Smooth muscle cell (in vitro differentiated cells): Measurements from ENCODE around the gene ZBTB17. TPM values are rescaled to one million over a fixed set of nuclear protein-coding genes. Genes with fewer than 3 reads are reported as not detected.
A peak's percentile ranks its signal among the peaks of the same experiment; 100 is the strongest.

Experiments
- DNase-seq: peaks from one replicate; lab custom pipeline; 2025; ENCODE audit not compliant: unreplicated experiment; lab: John Stamatoyannopoulos, UW
- H2AFZ ChIP-seq: fragments of 200-600 bp; sonication (generic); 2 replicates; pipeline ENCODE4 v1.6.0; 2016; ENCODE audit warnings: antibody characterized with exemption, low read depth, mild to moderate bottlenecking
- H3F3A ChIP-seq: fragments of 200-600 bp; sonication (generic); 2 replicates; pipeline ENCODE4 v1.6.0; 2017; ENCODE audit warnings: antibody characterized with exemption, low read depth
- H3K27ac ChIP-seq: fragments of 200-600 bp; sonication (generic); 2 replicates; pipeline ENCODE4 v1.5.1; 2016; ENCODE audit warnings: low read depth, mild to moderate bottlenecking
- H3K27me3 ChIP-seq: fragments of 200-600 bp; sonication (generic); 2 replicates; pipeline ENCODE4 v1.6.1; 2016; ENCODE audit warnings: low read depth, mild to moderate bottlenecking
- H3K36me3 ChIP-seq: fragments of 200-600 bp; sonication (generic); 2 replicates; pipeline ENCODE4 v1.5.1; 2016; ENCODE audit warnings: low read depth
- H3K4me1 ChIP-seq: fragments of 200-600 bp; sonication (generic); 2 replicates; pipeline ENCODE4 v1.5.1; 2016; ENCODE audit warnings: low read depth
- H3K4me2 ChIP-seq: fragments of 200-600 bp; sonication (generic); 2 replicates; pipeline ENCODE4 v1.6.0; 2016; ENCODE audit warnings: mild to moderate bottlenecking
- H3K4me3 ChIP-seq: fragments of 200-600 bp; sonication (generic); 2 replicates; pipeline ENCODE4 v1.5.1; 2016; ENCODE audit warnings: mild to moderate bottlenecking
- H3K79me2 ChIP-seq: fragments of 200-600 bp; sonication (generic); 2 replicates; pipeline ENCODE4 v1.6.0; 2016; ENCODE audit warnings: low read depth, mild to moderate bottlenecking
- H3K9ac ChIP-seq: fragments of 200-600 bp; sonication (generic); 2 replicates; pipeline ENCODE4 v1.6.0; 2016; ENCODE audit warnings: low read depth
- H3K9me3 ChIP-seq: fragments of 200-600 bp; sonication (generic); replicated peaks from 2 replicates; pipeline ENCODE4 v1.5.1; 2016; ENCODE audit warnings: low read depth
- H4K20me1 ChIP-seq: fragments of 200-600 bp; sonication (generic); 2 replicates; pipeline ENCODE4 v1.6.0; 2016; ENCODE audit warnings: low read depth
- CTCF ChIP-seq: fragments of 200-600 bp; sonication (generic); IDR thresholded peaks from 2 replicates; pipeline ENCODE4 v1.5.1; 2017; ENCODE audit warnings: borderline replicate concordance, mild to moderate bottlenecking, antibody characterized with exemption; ENCODE audit not compliant: insufficient read depth, poor library complexity, severe bottlenecking
- WGBS: methylation state at CpG from one replicate; pipeline ENCODE4 v1.1.7; 2016; ENCODE audit warnings: low lambda C conversion rate; 5-methylcytosine and 5-hydroxymethylcytosine counted together
- polyA plus RNA-seq: library from polyadenylated mRNA; unstranded; fragments of >200 nt; fragmentation: Nextera tagmentation; extraction: Ambion mirVana; gene quantifications from 2 replicates; pipeline ENCODE4 v1.2.1, GENCODE V29; 2016
- total RNA-seq: library from RNA; depleted of rRNA; stranded (reverse); fragments of >200 nt; gene quantifications from 2 replicates; pipeline ENCODE4 v1.2.3, GENCODE V29; 2014

ZBTB17 gene
- total and polyA plus RNA-seq, 2 experiments from 2014 or later = 29.4 to 42.5 TPM

GRCh38 chr1:15948091-15948591 is 27.8 kb downstream of the ZBTB17 start:
- peaks cover 20% of the 10 kb centered on the region for H3K79me2 ChIP-seq
- H3K4me2 ChIP-seq = peak overlapping the region; percentile 90
- peaks cover 28% of the 10 kb centered on the region for H4K20me1 ChIP-seq
- peaks cover 29% of the 10 kb centered on the region for H3F3A ChIP-seq
- no peak overlapping the region for H3K4me3 ChIP-seq
- peak overlapping the region; percentile 100 for H3K27ac ChIP-seq
- H2AFZ ChIP-seq = no peak overlapping the region
- DNase-seq = no peak
- peak overlapping the region; percentile 99 for H3K9ac ChIP-seq
- H3K4me1 ChIP-seq = peaks cover 42% of the 10 kb centered on the region
- no peaks in the 10 kb centered on the region for H3K9me3 ChIP-seq
- no peak for TF ChIP-seq CTCF
- H3K36me3 ChIP-seq = no peaks in the 10 kb centered on the region
- 93% methylated on average over 16 of the region's 16 CpGs for WGBS
- no peaks in the 10 kb centered on the region for H3K27me3 ChIP-seq

DNA sequence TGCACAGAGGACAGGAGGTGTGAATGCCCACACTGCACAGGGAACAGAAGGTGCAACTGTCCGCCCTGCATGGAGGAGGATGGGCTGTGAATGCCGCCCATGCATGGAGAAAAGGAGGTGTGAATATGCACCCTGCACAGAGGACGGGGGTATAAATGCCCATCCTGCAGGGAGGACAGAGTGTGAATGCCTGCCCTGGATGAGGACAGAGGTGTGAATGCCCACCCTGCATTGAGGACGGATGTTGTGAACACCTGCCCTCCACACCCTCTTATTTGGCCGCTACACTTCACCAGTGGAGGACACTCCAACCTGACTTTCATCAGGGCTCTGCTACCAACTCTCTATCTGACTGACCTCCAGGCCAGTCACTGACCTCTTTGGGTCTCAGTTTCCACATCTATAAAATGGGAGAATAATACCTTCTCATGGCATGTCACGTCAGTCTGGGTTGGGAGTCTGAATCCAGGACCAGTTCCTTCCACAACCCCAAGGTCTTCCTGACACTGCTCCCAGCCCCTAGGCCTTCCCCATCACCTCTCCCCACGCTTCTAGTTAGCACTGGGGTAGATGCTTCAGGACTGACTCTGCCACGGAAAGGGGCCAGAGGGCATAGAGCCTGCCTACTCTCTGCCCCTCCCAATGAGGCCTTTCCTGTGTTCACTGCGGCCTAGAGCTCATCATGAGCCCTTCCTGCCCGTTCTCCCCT is 28.4 kb downstream of the ZBTB17 start:
- no peaks in the 10 kb centered on the region for H3K36me3 ChIP-seq
- H3K27ac ChIP-seq = peak overlapping the region; percentile 100
- H3K79me2 ChIP-seq = peaks cover 18% of the 10 kb centered on the region
- no peak for TF ChIP-seq CTCF
- H3K4me3 ChIP-seq = no peak overlapping the region
- 97% methylated on average over 10 of the region's 10 CpGs for WGBS
- H2AFZ ChIP-seq = no peak overlapping the region
- peaks cover 28% of the 10 kb centered on the region for H3F3A ChIP-seq
- H3K4me1 ChIP-seq = peaks cover 37% of the 10 kb centered on the region
- no peaks in the 10 kb centered on the region for H3K9me3 ChIP-seq
- H4K20me1 ChIP-seq = peaks cover 28% of the 10 kb centered on the region
- H3K9ac ChIP-seq = no peak overlapping the region
- H3K4me2 ChIP-seq = peak overlapping the region; percentile 90
- H3K27me3 ChIP-seq = no peaks in the 10 kb centered on the region
- no peak for DNase-seq

DNA sequence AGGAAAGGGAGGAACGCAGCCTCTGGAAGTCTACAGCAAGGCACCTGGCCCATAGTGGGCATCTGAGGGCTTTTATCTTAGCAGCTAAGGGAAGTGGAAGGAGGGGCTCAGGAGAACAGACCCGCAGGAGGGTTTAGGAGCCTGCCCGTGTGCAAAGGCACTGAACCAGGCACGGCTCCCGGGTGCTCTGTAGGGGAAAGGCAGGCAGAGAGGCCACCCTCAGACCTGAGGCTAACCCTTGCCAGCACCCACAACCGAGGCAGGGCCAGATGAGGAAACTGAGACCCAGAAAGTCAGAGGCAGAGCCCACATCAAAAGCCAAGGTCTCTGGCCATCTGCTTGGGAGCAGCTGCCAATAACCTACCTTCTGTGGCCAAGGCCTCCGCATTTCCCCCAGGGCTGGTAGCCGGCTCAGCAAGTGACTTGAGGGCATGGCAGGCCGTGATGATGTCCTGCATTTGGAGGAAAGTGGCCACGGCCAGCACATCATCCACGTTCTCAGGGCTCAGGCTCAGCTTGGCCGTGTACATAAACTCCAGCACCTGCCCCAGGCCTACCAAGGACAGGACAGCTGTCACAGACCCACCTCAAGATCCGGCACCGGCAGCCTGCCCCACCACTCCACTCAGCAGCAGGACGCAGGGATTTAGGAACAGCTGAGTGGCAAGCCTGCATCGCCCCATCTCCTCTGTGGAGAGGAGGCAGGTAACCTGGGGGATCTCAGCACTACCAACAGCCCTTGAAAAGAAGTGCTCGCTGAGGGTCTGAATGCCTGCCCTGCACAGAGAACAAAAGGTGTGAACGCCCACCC is 29.1 kb downstream of the ZBTB17 start:
- TF ChIP-seq CTCF = no peak
- Histone ChIP-seq H3K9ac (no peak overlapping the region), H3K79me2 (peaks cover 18% of the 10 kb centered on the region), H4K20me1 (peaks cover 28% of the 10 kb centered on the region), H3K27ac (no peak overlapping the region), H3K27me3 (no peaks in the 10 kb centered on the region), H3K4me1 (peaks cover 29% of the 10 kb centered on the region), H3K4me2 (no peak overlapping the region), H3F3A (peaks cover 21% of the 10 kb centered on the region), H3K4me3 (no peak overlapping the region), H3K36me3 (no peaks in the 10 kb centered on the region), H2AFZ (no peak overlapping the region), H3K9me3 (no peaks in the 10 kb centered on the region)
- no peak for DNase-seq
- WGBS = over 99% methylated on average over 18 of the region's 18 CpGs
